PC-9 (cell line): ENCODE measurements around the gene RC3H2. TPM values are rescaled to one million over a fixed set of nuclear protein-coding genes. Genes with fewer than 3 reads are reported as not detected.
"Not testable (repeated sequence)": the region's sequence is repeated elsewhere in the genome, so short reads cannot be mapped to it uniquely, and the experiment has no call there.

ENCODE experiments used
- BruUV-seq: library from RNA; stranded (reverse); fragments of 400-500 nt; replicated peaks from 2 replicates; lab custom pipeline; 2021; lab: Mats Ljungman, UMichigan
- CTCF ChIA-PET: fragments of 300-600 bp; sonication (Branson Sonifier 250); formaldehyde crosslinking; loops from one replicate; lab custom pipeline; 2022; ENCODE audit warnings: antibody characterized with exemption; lab: Charles Lee
- POLR2A ChIA-PET: fragments of 300-600 bp; sonication (Branson Sonifier 250); formaldehyde crosslinking; loops from one replicate; lab custom pipeline; 2022; ENCODE audit warnings: antibody characterized with exemption; ENCODE audit not compliant: unreplicated experiment; lab: Charles Lee
- DNase-seq, 2 experiments: peaks; one replicate each; pipeline versions ENCODE4 v3.0.0 to v3.0.0-alpha.2; 2015 to 2022; ENCODE audit warnings: mixed read lengths in 1 of 2
- H2AFZ ChIP-seq: fragments of 200-600 bp; sonication (generic); 2 replicates; pipeline ENCODE4 v1.8.1; 2017; ENCODE audit warnings: antibody characterized with exemption
- H3F3A ChIP-seq: fragments of 200-600 bp; sonication (generic); 2 replicates; pipeline ENCODE4 v1.8.1; 2017; ENCODE audit warnings: antibody characterized with exemption, mild to moderate bottlenecking, low read depth; ENCODE audit not compliant: insufficient read depth
- H3K27ac ChIP-seq: fragments of 200-600 bp; sonication (generic); 2 replicates; pipeline ENCODE4 v1.6.1; 2016; ENCODE audit warnings: mixed run types
- H3K27me3 ChIP-seq: fragments of 200-600 bp; sonication (generic); 2 replicates; pipeline ENCODE4 v1.6.1; 2016; ENCODE audit warnings: low read depth, mixed run types; ENCODE audit not compliant: insufficient read depth
- H3K36me3 ChIP-seq: fragments of 200-600 bp; sonication (generic); 2 replicates; pipeline ENCODE4 v1.6.1; 2016; ENCODE audit warnings: low read depth, mixed run types
- H3K4me1 ChIP-seq: fragments of 200-600 bp; sonication (generic); replicated peaks from 2 replicates; pipeline ENCODE4 v1.6.1; 2016; ENCODE audit warnings: mixed run types; ENCODE audit not compliant: insufficient read depth
- H3K4me2 ChIP-seq: fragments of 200-600 bp; sonication (generic); 2 replicates; pipeline ENCODE4 v1.6.1; 2017; ENCODE audit warnings: mixed run types
- H3K4me3 ChIP-seq: fragments of 200-600 bp; sonication (generic); 2 replicates; pipeline ENCODE4 v1.6.1; 2016; ENCODE audit warnings: mixed run types
- H3K79me2 ChIP-seq: fragments of 200-600 bp; sonication (generic); 2 replicates; pipeline ENCODE4 v1.6.1; 2017; ENCODE audit warnings: low read depth, mixed run types
- H3K9me2 ChIP-seq: fragments of 200-600 bp; sonication (generic); 2 replicates; pipeline ENCODE4 v1.8.1; 2017; ENCODE audit warnings: mild to moderate bottlenecking; ENCODE audit not compliant: insufficient read depth
- H3K9me3 ChIP-seq: fragments of 200-600 bp; sonication (generic); 2 replicates; pipeline ENCODE4 v1.8.1; 2016; ENCODE audit warnings: low read depth; ENCODE audit not compliant: insufficient read depth
- H4K20me1 ChIP-seq: fragments of 200-600 bp; sonication (generic); 2 replicates; pipeline ENCODE4 v1.8.1; 2017; ENCODE audit not compliant: insufficient read depth
- CTCF ChIP-seq: fragments of 200-600 bp; sonication (generic); conservative IDR thresholded peaks from 2 replicates; pipeline ENCODE4 v1.6.1; 2017; ENCODE audit warnings: mixed run types, antibody characterized with exemption, mild to moderate bottlenecking, moderate library complexity
- EZH2 ChIP-seq: fragments of 200-600 bp; sonication (generic); IDR thresholded peaks from 2 replicates; pipeline ENCODE4 v1.8.0; 2017; ENCODE audit warnings: antibody characterized with exemption, low read depth
- intact Hi-C: fragments of 100-400 bp; cut with micrococcal nuclease; formaldehyde crosslinking; loops from one replicate; pipeline ENCODE4 v1.10.0; 2022; ENCODE audit not compliant: unreplicated experiment
- total RNA-seq: library from RNA; stranded (reverse); gene quantifications from 2 replicates; pipeline ENCODE4 v1.2.3, GENCODE V29; 2021

RC3H2 gene
- total RNA-seq, 1 experiment from 2014 or later = 58.8 TPM

- H3K4me3 ChIP-seq = no peak overlapping the region
- H3K9me3 ChIP-seq = no peaks in the 10 kb centered on the region
- no peaks in the 10 kb centered on the region for H3K27me3 ChIP-seq
- intact Hi-C loops = loop anchor here (10.0 kb wide), 1 partner anchor 1270 kb away; no protein-coding TSS in a partner anchor
- H3K36me3 ChIP-seq = peaks cover 2% of the 10 kb centered on the region; the same call in 1 of the 2 replicates
- H4K20me1 ChIP-seq = no peaks in the 10 kb centered on the region
- CTCF ChIA-PET = interaction anchor here (0.6 kb wide), 1 partner anchor 9 kb away, joined by 3 read pairs; no protein-coding TSS in a partner anchor
- peaks cover 7% of the 10 kb centered on the region for H3K4me1 ChIP-seq
- POLR2A ChIA-PET = interaction anchor here (0.6 kb wide), 1 partner anchor 570 kb away, joined by 20 read pairs; no protein-coding TSS in a partner anchor
- no peaks in the 10 kb centered on the region for H3K9me2 ChIP-seq
- no peaks in the 10 kb centered on the region for H3F3A ChIP-seq
- H3K79me2 ChIP-seq = no peaks in the 10 kb centered on the region
- no peak overlapping the region for H2AFZ ChIP-seq
- TF ChIP-seq EZH2 (no peak), CTCF (no peak)
- H3K4me2 ChIP-seq = no peak overlapping the region
- no peak for DNase-seq
- H3K27ac ChIP-seq = no peak overlapping the region
- BruUV-seq = no TSS peak
These were observed 90.6 kb downstream of the RC3H2 start for GRCh38 chr9:122814545-122814944.

GRCh38 chr9:122812736-122813135, 92.4 kb downstream of the RC3H2 start:
- H2AFZ ChIP-seq = no peak overlapping the region
- H3K4me3 ChIP-seq = no peak overlapping the region
- peaks cover 10% of the 10 kb centered on the region for H3K4me1 ChIP-seq
- H3K79me2 ChIP-seq = no peaks in the 10 kb centered on the region
- TF ChIP-seq CTCF (no peak), EZH2 (no peak)
- intact Hi-C loops = loop anchor here (10.0 kb wide), 1 partner anchor 1268 kb away; no protein-coding TSS in a partner anchor
- no peaks in the 10 kb centered on the region for H3K27me3 ChIP-seq
- CTCF ChIA-PET = no interaction called here
- no peaks in the 10 kb centered on the region for H3F3A ChIP-seq
- BruUV-seq = no TSS peak
- H4K20me1 ChIP-seq = no peaks in the 10 kb centered on the region
- no peak overlapping the region for H3K4me2 ChIP-seq
- no peak overlapping the region for H3K27ac ChIP-seq
- H3K9me3 ChIP-seq = no peaks in the 10 kb centered on the region
- no peak for DNase-seq
- POLR2A ChIA-PET = no interaction called here
- H3K36me3 ChIP-seq = no peaks in the 10 kb centered on the region
- no peaks in the 10 kb centered on the region for H3K9me2 ChIP-seq

- H3K4me2 ChIP-seq = no peak overlapping the region
- no peak overlapping the region for H2AFZ ChIP-seq
- peaks cover 10% of the 10 kb centered on the region for H3K4me1 ChIP-seq
- no peaks in the 10 kb centered on the region for H3K79me2 ChIP-seq
- TF ChIP-seq CTCF (peak; percentile 91), EZH2 (no peak)
- BruUV-seq = no TSS peak
- no peaks in the 10 kb centered on the region for H3F3A ChIP-seq
- H3K27me3 ChIP-seq = no peaks in the 10 kb centered on the region
- no peak overlapping the region for H3K4me3 ChIP-seq
- no peaks in the 10 kb centered on the region for H3K9me3 ChIP-seq
- ChIA-PET POLR2A (no interaction called here), CTCF (interaction anchor here (0.6 to 2.4 kb wide), 4 partner anchors 28 to 1112 kb away, joined by 3 to 13 read pairs (median 6); no protein-coding TSS in a partner anchor)
- peak; percentile 49 to 67 for DNase-seq
- no peaks in the 10 kb centered on the region for H3K9me2 ChIP-seq
- intact Hi-C loops = loop anchor here (1.0 to 10.0 kb wide), 5 partner anchors 311 to 1266 kb away; no protein-coding TSS in a partner anchor
- H3K36me3 ChIP-seq = no peaks in the 10 kb centered on the region
- H3K27ac ChIP-seq = no peak overlapping the region
- no peaks in the 10 kb centered on the region for H4K20me1 ChIP-seq
These were observed 94.7 kb downstream of the RC3H2 start for GRCh38 chr9:122810306-122810946.

GRCh38 chr9:122809261-122809660, 95.9 kb downstream of the RC3H2 start:
- H3K9me3 ChIP-seq, BruUV-seq, DNase-seq, H3K36me3 ChIP-seq, H3K4me3 ChIP-seq, H3F3A ChIP-seq, H3K9me2 ChIP-seq, H3K79me2 ChIP-seq, H4K20me1 ChIP-seq, H2AFZ ChIP-seq, H3K27me3 ChIP-seq, H3K27ac ChIP-seq: not testable (repeated sequence)
- H3K4me1 ChIP-seq = peaks cover 10% of the 10 kb centered on the region
- ChIA-PET CTCF (interaction anchor here (0.6 to 2.4 kb wide), 6 partner anchors 344 to 1345 kb away, joined by 3 to 15 read pairs (median 5); no protein-coding TSS in a partner anchor), POLR2A (interaction anchor here (0.6 kb wide), 2 partner anchors 310 to 1458 kb away, joined by 3 to 4 read pairs; no protein-coding TSS in a partner anchor)
- peak overlapping the region; percentile 17; the same call in 1 of the 2 replicates for H3K4me2 ChIP-seq
- intact Hi-C loops = loop anchor here (1.0 kb wide), 1 partner anchor 459 kb away; no protein-coding TSS in a partner anchor
